ENCODE data around the gene PHF24. TPM values are rescaled to one million over a fixed set of nuclear protein-coding genes. Genes with fewer than 3 reads are reported as not detected.

The PHF24 gene
- total RNA-seq, 6 donors from 2014 or later = 0.10 to 0.74 (median 0.49) TPM; not detected in 2

DNA sequence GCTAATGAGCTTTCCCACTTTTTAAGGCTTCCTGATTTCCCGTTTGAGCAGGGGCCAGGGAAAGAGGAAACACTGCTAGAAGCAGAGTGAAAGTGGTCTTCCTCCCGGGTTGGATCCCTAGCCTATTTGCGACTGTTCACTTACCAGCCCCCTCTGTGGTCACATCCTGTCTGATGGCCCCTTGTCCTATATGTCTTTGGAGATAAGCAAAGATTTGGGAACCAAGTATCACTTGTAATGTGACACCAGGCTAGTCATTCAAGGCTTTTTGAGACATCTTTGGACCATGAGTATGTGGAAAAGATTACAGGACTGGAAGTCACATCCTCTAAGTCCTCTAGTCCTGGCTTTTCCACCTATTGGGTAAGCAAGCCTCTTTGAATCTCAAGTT is 37.6 kb downstream of the PHF24 start:
- H3K27me3 ChIP-seq = no peaks in the 10 kb centered on the region

DNA sequence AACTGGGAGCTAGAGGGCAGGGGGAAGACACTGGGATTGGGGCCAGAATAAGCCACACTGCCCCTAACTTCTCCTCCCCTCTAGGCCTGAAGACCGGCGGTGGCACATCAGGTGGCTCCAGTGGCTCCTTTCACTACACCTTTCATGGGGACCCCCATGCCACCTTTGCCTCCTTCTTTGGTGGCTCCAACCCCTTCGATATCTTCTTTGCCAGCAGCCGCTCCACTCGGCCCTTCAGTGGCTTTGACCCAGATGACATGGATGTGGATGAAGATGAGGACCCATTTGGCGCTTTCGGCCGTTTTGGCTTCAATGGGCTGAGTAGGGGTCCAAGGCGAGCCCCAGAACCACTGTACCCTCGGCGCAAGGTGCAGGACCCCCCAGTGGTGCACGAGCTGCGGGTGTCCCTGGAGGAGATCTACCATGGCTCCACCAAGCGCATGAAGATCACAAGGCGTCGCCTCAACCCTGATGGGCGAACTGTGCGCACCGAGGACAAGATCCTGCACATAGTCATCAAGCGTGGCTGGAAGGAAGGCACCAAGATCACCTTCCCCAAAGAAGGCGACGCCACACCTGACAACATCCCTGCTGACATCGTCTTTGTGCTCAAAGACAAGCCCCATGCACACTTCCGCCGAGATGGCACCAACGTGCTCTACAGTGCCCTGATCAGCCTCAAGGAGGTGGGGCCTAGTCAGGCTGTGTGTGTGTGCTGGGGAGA is 38.3 kb downstream of the PHF24 start:
- DNase-seq (peak in 1 of 2 donors; percentile 47), ATAC-seq (ENCODE audit: low FRiP score in 2 of 2) (no peak)
- no peak overlapping the region for H3K27ac ChIP-seq
- no peaks in the 10 kb centered on the region for H3K9me3 ChIP-seq
- TF ChIP-seq CTCF (IDR thresholded peaks at IDR 0.05) (no peak), EP300 (IDR thresholded peaks at IDR 0.05) (no peak), POLR2AphosphoS5 (IDR thresholded peaks at IDR 0.05) (no peak), POLR2A (IDR thresholded peaks at IDR 0.05) (no peak)
- WGBS, 2 donors = 94 to 97% methylated on average over 13 to 26 of the region's 26 CpGs
- peaks cover 21 to 46% (median 35%) of the 10 kb centered on the region in 4 donors for H3K4me1 ChIP-seq
- H3K36me3 ChIP-seq = peaks cover 0 to 16% (median 8%) of the 10 kb centered on the region in 4 donors
- no peak overlapping the region for H3K4me3 ChIP-seq
- H3K27me3 ChIP-seq = no peaks in the 10 kb centered on the region

More for the DNA sequence above, 37.6 kb downstream of the PHF24 start:
- ATAC-seq (ENCODE audit: low FRiP score in 2 of 2) (no peak), DNase-seq (no peak)
- Histone ChIP-seq H3K4me1 (peaks cover 27 to 53% (median 34%) of the 10 kb centered on the region in 4 donors), H3K36me3 (peaks cover 0 to 16% (median 8%) of the 10 kb centered on the region in 4 donors), H3K27ac (peak overlapping the region in 1 of 4 donors; percentile 90), H3K9me3 (no peaks in the 10 kb centered on the region), H3K4me3 (no peak overlapping the region)
- no peak for TF ChIP-seq EP300 (IDR thresholded peaks at IDR 0.05)
- TF ChIP-seq CTCF (IDR thresholded peaks at IDR 0.05) = no peak
- TF ChIP-seq POLR2A (IDR thresholded peaks at IDR 0.05) = no peak
- TF ChIP-seq POLR2AphosphoS5 (IDR thresholded peaks at IDR 0.05) = no peak
- 28 to 30% methylated on average over 3 of the region's 3 CpGs for WGBS, 2 donors

GRCh38 chr9:34996905-34997279 is 38.8 kb downstream of the PHF24 start:
- H3K27me3 ChIP-seq = no peaks in the 10 kb centered on the region
- H3K4me3 ChIP-seq = no peak overlapping the region
- no peak overlapping the region for H3K27ac ChIP-seq
- 87 to 88% methylated on average over 10 of the region's 10 CpGs for WGBS, 2 donors
- no peak for TF ChIP-seq POLR2A (IDR thresholded peaks at IDR 0.05)
- TF ChIP-seq POLR2AphosphoS5 (IDR thresholded peaks at IDR 0.05) = no peak
- TF ChIP-seq EP300 (IDR thresholded peaks at IDR 0.05) = no peak
- no peak for TF ChIP-seq CTCF (IDR thresholded peaks at IDR 0.05)
- peaks cover 21 to 41% (median 34%) of the 10 kb centered on the region in 4 donors for H3K4me1 ChIP-seq
- no peak for DNase-seq
- no peaks in the 10 kb centered on the region for H3K9me3 ChIP-seq
- ATAC-seq (ENCODE audit: low FRiP score in 2 of 2) = no peak
- peaks cover 0 to 16% (median 8%) of the 10 kb centered on the region in 4 donors for H3K36me3 ChIP-seq

GRCh38 chr9:34997379-34997781 is 39.3 kb downstream of the PHF24 start:
- Histone ChIP-seq H3K4me1 (peaks cover 21 to 41% (median 31%) of the 10 kb centered on the region in 4 donors), H3K4me3 (no peak overlapping the region), H3K27ac (peak overlapping the region in 1 of 4 donors; percentile 28), H3K9me3 (no peaks in the 10 kb centered on the region), H3K36me3 (peaks cover 0 to 16% (median 8%) of the 10 kb centered on the region in 4 donors), H3K27me3 (no peaks in the 10 kb centered on the region)
- ATAC-seq (ENCODE audit: low FRiP score in 2 of 2) (no peak), DNase-seq (no peak)
- no peak for TF ChIP-seq POLR2A (IDR thresholded peaks at IDR 0.05)
- no peak for TF ChIP-seq POLR2AphosphoS5 (IDR thresholded peaks at IDR 0.05)
- no peak for TF ChIP-seq EP300 (IDR thresholded peaks at IDR 0.05)
- no peak for TF ChIP-seq CTCF (IDR thresholded peaks at IDR 0.05)

DNA sequence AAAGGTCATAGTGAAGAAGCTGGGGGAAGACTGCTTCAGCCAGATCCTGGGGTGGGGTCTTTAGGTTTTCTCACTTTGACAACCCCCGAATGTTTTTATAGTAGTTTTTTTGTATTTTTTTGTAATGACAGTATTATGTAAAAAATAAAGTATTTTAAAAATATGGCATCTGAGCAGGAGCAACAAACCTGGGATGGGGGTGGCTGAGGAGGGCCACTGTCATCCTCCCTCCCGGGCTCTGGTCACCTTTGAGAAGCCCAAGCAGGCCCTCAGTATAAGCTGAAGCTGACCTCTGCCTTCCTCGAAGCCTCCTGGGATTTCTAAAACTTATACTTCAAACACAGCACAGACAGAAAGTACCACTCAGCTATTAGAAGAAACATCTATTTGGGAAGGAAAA is 40.2 kb downstream of the PHF24 start:
- ATAC-seq (ENCODE audit: low FRiP score in 2 of 2) = no peak
- H3K27me3 ChIP-seq = no peaks in the 10 kb centered on the region
- H3K4me3 ChIP-seq = no peak overlapping the region
- peaks cover 17 to 35% (median 26%) of the 10 kb centered on the region in 4 donors for H3K4me1 ChIP-seq
- peak overlapping the region in 1 of 4 donors; percentile 28 for H3K27ac ChIP-seq
- WGBS, 2 donors = 77 to 81% methylated on average over 3 of the region's 3 CpGs
- peaks cover 0 to 16% (median 8%) of the 10 kb centered on the region in 4 donors for H3K36me3 ChIP-seq
- DNase-seq = no peak
- TF ChIP-seq POLR2AphosphoS5 (IDR thresholded peaks at IDR 0.05) = no peak
- TF ChIP-seq EP300 (IDR thresholded peaks at IDR 0.05) = no peak
- no peak for TF ChIP-seq POLR2A (IDR thresholded peaks at IDR 0.05)
- TF ChIP-seq CTCF (IDR thresholded peaks at IDR 0.05) = no peak
- H3K9me3 ChIP-seq = no peaks in the 10 kb centered on the region
